ENCODE measurements around the gene GOLT1A. TPM values are rescaled to one million over a fixed set of nuclear protein-coding genes. Genes with fewer than 3 reads are reported as not detected.

GOLT1A gene
- total RNA-seq, 2 donors from 2014 or later, result 0.45 TPM; not detected in 1

DNA sequence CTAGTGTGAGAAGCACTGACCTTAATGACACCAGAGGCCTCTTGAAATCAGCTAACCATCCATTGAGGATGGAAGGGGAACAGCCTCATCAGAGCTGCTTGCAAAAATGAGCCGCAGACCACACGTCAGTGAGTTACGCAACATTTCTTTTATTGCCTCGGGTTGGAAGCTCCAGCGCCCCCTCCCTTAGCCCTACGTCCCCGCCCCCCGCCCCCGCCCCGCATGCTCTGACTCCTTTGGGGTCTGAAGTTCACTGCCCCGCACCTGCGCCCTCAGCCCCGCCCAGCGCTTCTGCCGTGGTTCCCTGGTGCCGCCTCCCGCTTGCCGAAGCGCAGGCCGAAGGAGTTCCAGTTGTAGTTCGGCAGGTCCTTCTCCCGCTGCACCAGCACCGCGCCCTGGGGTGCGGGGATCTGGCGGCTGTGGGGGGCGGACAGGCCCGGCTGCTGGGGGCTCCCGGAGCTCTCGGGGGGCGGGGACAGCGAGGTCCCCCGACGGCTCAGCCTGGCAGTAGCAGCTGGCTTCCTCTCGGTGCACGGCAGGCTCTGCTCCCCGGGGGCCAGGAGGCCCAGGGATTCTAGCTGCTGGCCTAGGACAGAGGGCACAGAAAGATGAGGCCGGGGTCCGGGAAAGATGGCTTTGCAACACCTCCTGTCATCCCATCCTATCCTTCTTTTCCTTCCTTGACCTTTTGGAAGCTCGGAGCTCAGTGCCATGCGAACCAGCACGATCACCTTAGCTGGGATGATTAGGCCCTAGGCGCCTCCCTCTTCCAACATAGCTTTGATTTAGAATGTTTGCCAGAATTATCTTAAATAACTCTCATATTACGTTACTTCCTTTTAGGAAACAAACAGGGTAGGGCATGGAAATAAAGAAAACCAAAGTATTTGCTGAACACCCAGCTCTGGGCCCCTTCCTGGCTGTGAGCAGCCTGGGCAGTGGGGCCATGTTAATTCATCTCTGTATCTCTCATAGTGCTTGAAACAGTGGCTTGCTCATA is 23.3 kb downstream of the GOLT1A start:
- Mint-ChIP-seq H3K27me3 (peaks cover 75% of the 10 kb centered on the region), H3K4me3 (no peak overlapping the region), H3K4me1 (peaks cover 26% of the 10 kb centered on the region), H3K27ac (peak overlapping the region; percentile 81), H3K36me3 (ENCODE audit: low read depth) (peaks cover 4% of the 10 kb centered on the region)
- peak; percentile 56 for ATAC-seq
- H3K9me3 ChIP-seq (ENCODE audit: control insufficient read depth, low read length, poor library complexity, severe bottlenecking), result no peaks in the 10 kb centered on the region
- peak in 1 of 3 donors; percentile 34 for DNase-seq

DNA sequence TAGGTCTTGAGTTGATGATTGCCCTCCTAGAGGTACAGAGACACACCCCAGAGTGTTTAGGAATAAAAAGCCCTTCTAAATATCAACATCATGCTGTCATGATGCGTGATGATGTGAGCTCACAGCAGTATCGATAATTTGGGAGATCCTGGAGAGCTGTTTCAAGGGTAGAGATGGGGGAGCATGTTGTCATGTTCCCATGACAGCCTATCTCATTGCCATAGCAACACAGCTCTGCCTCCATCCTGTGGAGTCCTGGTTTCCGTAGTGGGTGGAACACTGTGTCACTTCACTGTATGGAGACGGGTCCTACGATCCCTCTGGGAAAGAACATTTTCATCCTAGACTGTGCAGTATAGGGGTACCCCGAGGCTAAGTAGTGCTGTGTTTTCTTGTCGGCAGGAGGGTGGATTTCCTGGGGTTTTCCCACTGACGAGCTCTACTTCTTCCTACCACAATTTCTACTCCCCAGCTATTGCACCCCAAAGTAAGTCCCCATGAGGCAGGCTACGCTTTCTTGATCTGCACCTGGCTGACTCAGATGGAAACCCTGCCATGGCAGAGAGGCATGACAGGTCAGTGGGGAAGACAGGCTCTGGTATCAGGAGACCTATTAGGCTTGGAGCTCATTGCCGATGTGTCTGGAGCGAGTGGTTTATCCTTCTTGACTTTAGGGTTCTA is 24.7 kb downstream of the GOLT1A start:
- DNase-seq, result no peak
- peak overlapping the region; percentile 81 for H3K27ac Mint-ChIP-seq
- peaks cover 70% of the 10 kb centered on the region for H3K27me3 Mint-ChIP-seq

GRCh38 chr1:204186597-204186996 is 27.2 kb downstream of the GOLT1A start:
- DNase-seq (no peak), ATAC-seq (no peak)
- H3K9me3 ChIP-seq (ENCODE audit: control insufficient read depth, low read length, poor library complexity, severe bottlenecking), result no peaks in the 10 kb centered on the region
- Mint-ChIP-seq H3K4me1 (peaks cover 20% of the 10 kb centered on the region), H3K36me3 (ENCODE audit: low read depth) (no peaks in the 10 kb centered on the region), H3K4me3 (no peak overlapping the region), H3K27me3 (peaks cover 50% of the 10 kb centered on the region), H3K27ac (no peak overlapping the region)

More for the DNA sequence above, 24.7 kb downstream of the GOLT1A start:
- H3K4me1 Mint-ChIP-seq, result peaks cover 20% of the 10 kb centered on the region
- peak; percentile 82 for ATAC-seq
- peak overlapping the region; percentile 78 for H3K4me3 Mint-ChIP-seq
- H3K9me3 ChIP-seq (ENCODE audit: control insufficient read depth, low read length, poor library complexity, severe bottlenecking), result no peaks in the 10 kb centered on the region
- peaks cover 4% of the 10 kb centered on the region for H3K36me3 Mint-ChIP-seq (ENCODE audit: low read depth)

DNA sequence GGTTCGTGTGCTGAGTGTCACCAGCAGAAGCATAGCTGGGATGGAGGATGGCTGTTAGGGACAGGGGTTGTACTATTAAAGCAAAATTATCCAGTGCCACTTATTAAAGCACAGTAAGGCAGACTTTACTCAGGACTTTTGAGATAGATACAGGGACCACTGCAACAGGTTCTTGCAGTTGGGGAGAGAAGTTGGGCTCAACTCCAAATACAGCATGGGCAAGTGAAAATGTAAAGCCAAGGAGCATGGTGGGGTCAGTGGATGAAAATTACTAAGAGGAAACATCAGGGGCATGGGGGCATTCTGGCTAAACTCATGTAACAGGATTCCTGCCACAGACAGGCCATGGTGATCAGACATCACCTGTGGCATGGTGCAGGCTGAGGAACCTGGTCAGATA is 32.7 kb downstream of the GOLT1A start:
- ATAC-seq (no peak), DNase-seq (no peak)
- Mint-ChIP-seq H3K4me1 (no peaks in the 10 kb centered on the region), H3K36me3 (ENCODE audit: low read depth) (no peaks in the 10 kb centered on the region), H3K27ac (no peak overlapping the region), H3K4me3 (no peak overlapping the region), H3K27me3 (peaks cover 4% of the 10 kb centered on the region)
- H3K9me3 ChIP-seq (ENCODE audit: control insufficient read depth, low read length, poor library complexity, severe bottlenecking), result no peaks in the 10 kb centered on the region

DNA sequence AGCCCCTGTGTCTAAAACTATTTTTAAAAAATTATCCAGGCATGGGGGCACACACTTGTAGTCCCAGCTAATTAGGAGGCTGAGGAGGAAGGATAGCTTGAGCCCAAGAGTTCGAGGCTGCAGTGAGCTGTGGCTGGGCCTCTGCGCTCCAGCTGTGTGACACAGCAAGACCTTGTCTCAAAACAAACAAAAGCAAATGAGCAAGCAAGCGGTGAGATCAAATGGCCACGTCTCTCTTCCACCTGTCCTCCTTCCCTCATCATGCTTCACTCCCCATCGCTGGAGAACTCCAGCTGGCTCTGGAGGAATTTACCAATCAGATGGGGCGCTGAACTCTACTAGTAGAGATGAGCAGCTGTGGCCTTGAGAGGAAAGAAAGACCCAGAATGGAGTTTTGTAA is 33.7 kb downstream of the GOLT1A start:
- DNase-seq, result no peak
- no peaks in the 10 kb centered on the region for H3K36me3 Mint-ChIP-seq (ENCODE audit: low read depth)
- H3K9me3 ChIP-seq (ENCODE audit: control insufficient read depth, low read length, poor library complexity, severe bottlenecking), result no peaks in the 10 kb centered on the region
- H3K27ac Mint-ChIP-seq, result no peak overlapping the region
- H3K4me3 Mint-ChIP-seq, result no peak overlapping the region
- H3K27me3 Mint-ChIP-seq, result no peaks in the 10 kb centered on the region
- no peaks in the 10 kb centered on the region for H3K4me1 Mint-ChIP-seq
- ATAC-seq, result no peak

GRCh38 chr1:204178487-204179281 is 35.1 kb downstream of the GOLT1A start:
- Mint-ChIP-seq H3K36me3 (ENCODE audit: low read depth) (no peaks in the 10 kb centered on the region), H3K27me3 (no peaks in the 10 kb centered on the region), H3K4me1 (no peaks in the 10 kb centered on the region), H3K27ac (no peak overlapping the region), H3K4me3 (no peak overlapping the region)
- no peaks in the 10 kb centered on the region for H3K9me3 ChIP-seq (ENCODE audit: control insufficient read depth, low read length, poor library complexity, severe bottlenecking)
- DNase-seq (no peak), ATAC-seq (no peak)

DNA sequence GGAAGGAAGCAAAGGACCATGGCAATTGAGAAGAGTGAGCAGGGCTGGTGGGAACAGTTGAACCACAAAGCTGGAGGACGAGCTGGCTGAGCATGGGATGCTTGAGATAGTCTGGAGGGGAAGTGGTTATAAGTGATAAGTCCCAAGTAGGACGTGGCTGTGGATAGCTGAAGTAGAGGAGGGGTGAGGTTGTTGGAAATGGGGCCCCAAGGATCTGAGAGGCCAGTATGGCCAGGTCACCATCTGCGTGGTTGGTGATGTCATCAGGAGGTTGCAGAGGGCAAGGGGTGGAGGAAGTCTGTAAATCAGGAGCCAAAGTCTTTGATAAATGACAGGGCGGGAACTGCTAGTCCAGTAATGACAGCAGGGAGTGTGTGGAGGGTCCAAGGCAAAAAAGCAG is 36.7 kb downstream of the GOLT1A start:
- Mint-ChIP-seq H3K27me3 (no peaks in the 10 kb centered on the region), H3K4me3 (no peak overlapping the region), H3K36me3 (ENCODE audit: low read depth) (no peaks in the 10 kb centered on the region), H3K27ac (no peak overlapping the region), H3K4me1 (no peaks in the 10 kb centered on the region)
- DNase-seq (no peak), ATAC-seq (no peak)
- H3K9me3 ChIP-seq (ENCODE audit: control insufficient read depth, low read length, poor library complexity, severe bottlenecking), result no peaks in the 10 kb centered on the region

- ATAC-seq, result no peak
- no peak overlapping the region for H3K27ac Mint-ChIP-seq
These were observed 37.7 kb downstream of the GOLT1A start for GRCh38 chr1:204176049-204176448.

GRCh38 chr1:204174958-204175357 is 38.8 kb downstream of the GOLT1A start:
- H3K27ac Mint-ChIP-seq, result no peak overlapping the region
- no peak for ATAC-seq
- H3K27me3 Mint-ChIP-seq, result no peaks in the 10 kb centered on the region
- H3K4me1 Mint-ChIP-seq, result no peaks in the 10 kb centered on the region
- H3K9me3 ChIP-seq (ENCODE audit: control insufficient read depth, low read length, poor library complexity, severe bottlenecking), result peaks cover 8% of the 10 kb centered on the region
- no peak overlapping the region for H3K4me3 Mint-ChIP-seq
- no peaks in the 10 kb centered on the region for H3K36me3 Mint-ChIP-seq (ENCODE audit: low read depth)
- DNase-seq, result no peak

More at GRCh38 chr1:204176049-204176448, 37.7 kb downstream of the GOLT1A start:
- no peaks in the 10 kb centered on the region for H3K36me3 Mint-ChIP-seq (ENCODE audit: low read depth)
- no peak for DNase-seq
- H3K27me3 Mint-ChIP-seq, result no peaks in the 10 kb centered on the region
- H3K4me1 Mint-ChIP-seq, result no peaks in the 10 kb centered on the region
- H3K9me3 ChIP-seq (ENCODE audit: control insufficient read depth, low read length, poor library complexity, severe bottlenecking), result no peaks in the 10 kb centered on the region
- no peak overlapping the region for H3K4me3 Mint-ChIP-seq

DNA sequence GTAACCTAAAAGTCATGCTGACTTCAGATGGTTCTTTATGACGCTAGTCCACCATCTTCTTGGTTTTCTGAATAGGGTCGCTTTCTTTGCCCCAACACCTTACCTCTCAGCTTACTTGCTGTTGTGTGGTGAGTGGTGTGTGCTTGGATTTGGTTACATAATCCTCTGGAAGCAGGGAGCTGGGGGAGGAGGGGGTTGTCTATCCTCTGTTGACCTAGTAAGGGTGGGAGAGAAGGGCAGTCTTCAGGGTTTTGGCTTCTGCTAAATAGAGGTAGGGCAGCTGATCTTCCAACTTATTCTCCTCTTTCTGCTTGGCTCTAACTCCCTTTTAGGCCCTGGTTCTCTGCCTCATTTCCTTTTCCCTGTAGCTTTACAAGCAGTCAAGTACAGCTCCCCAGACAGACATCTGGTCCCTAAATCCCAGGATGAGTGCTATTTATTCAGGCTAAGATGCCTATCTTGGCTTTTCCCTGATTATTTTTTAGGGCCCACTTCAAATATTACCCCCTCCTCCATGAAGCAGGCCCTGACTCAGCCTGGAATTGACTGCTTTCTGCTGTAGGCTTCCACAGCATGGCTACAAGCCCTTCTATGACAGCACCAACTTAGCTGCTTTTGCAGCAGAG is 41.3 kb downstream of the GOLT1A start:
- H3K4me3 Mint-ChIP-seq, result no peak overlapping the region
- no peak for DNase-seq
- H3K27me3 Mint-ChIP-seq, result no peaks in the 10 kb centered on the region
- ATAC-seq, result no peak
- no peak overlapping the region for H3K27ac Mint-ChIP-seq
- H3K36me3 Mint-ChIP-seq (ENCODE audit: low read depth), result no peaks in the 10 kb centered on the region
- peaks cover 8% of the 10 kb centered on the region for H3K9me3 ChIP-seq (ENCODE audit: control insufficient read depth, low read length, poor library complexity, severe bottlenecking)
- H3K4me1 Mint-ChIP-seq, result no peaks in the 10 kb centered on the region

- no peaks in the 10 kb centered on the region for H3K4me1 Mint-ChIP-seq
- DNase-seq (no peak), ATAC-seq (no peak)
- H3K27ac Mint-ChIP-seq, result no peak overlapping the region
- peaks cover 8% of the 10 kb centered on the region for H3K9me3 ChIP-seq (ENCODE audit: control insufficient read depth, low read length, poor library complexity, severe bottlenecking)
- H3K4me3 Mint-ChIP-seq, result no peak overlapping the region
- H3K27me3 Mint-ChIP-seq, result no peaks in the 10 kb centered on the region
- no peaks in the 10 kb centered on the region for H3K36me3 Mint-ChIP-seq (ENCODE audit: low read depth)
These were observed 42.0 kb downstream of the GOLT1A start for GRCh38 chr1:204171751-204172178.

DNA sequence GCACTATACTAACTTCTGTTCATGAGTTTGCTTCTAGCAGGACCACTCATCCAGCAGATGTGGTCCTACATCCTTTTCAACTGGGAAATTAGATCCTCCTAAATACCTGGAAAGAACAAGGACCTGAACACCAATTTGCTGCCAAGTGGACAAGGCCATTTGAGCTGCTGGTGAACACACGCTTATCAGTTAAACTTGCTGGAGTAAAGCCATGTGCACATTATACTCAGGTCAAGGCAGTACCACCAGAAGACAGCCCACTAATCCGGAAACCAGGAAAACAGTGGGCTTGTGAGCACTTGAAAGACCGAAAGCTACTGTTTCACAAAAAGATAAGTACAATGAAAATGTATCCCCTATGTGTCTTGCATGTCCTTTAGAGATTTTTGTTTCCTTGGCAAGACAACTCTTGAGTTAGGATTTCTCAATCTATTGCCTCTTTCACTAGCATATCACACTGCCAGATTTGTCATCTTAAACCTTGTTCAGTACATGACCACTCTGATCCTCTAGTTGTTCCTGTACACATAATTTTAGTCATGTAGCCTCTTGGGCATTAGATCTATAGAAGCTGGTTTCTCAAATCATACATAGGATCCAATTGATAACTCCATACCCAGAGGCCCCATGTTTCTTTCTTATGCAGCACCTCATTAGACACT is 43.2 kb downstream of the GOLT1A start:
- H3K27me3 Mint-ChIP-seq, result peaks cover 3% of the 10 kb centered on the region
- ATAC-seq, result no peak
- peaks cover 8% of the 10 kb centered on the region for H3K9me3 ChIP-seq (ENCODE audit: control insufficient read depth, low read length, poor library complexity, severe bottlenecking)
- no peaks in the 10 kb centered on the region for H3K4me1 Mint-ChIP-seq
- no peak for DNase-seq
- H3K36me3 Mint-ChIP-seq (ENCODE audit: low read depth), result no peaks in the 10 kb centered on the region
- H3K4me3 Mint-ChIP-seq, result no peak overlapping the region
- H3K27ac Mint-ChIP-seq, result no peak overlapping the region

Data from T-helper 17 cell (primary cell).